CD4-positive, alpha-beta T cell (primary cell): ENCODE measurements around the gene IL22RA2. TPM values are rescaled to one million over a fixed set of nuclear protein-coding genes. Genes with fewer than 3 reads are reported as not detected.

Source experiments
- ATAC-seq: fragments of 200-7000 bp; cut with Tn5 transposase; one replicate; pipeline ENCODE4 v1.10.0; 2022; ENCODE audit warnings: mild to moderate bottlenecking; ENCODE audit not compliant: poor library complexity
- CTCF ChIA-PET: fragments of 350-600 bp; sonication (Branson Sonifier 250); formaldehyde crosslinking; loops from one replicate; lab custom pipeline; 2021; ENCODE audit warnings: antibody characterized with exemption, inconsistent platforms; lab: Charles Lee
- POLR2A ChIA-PET: fragments of 350-600 bp; sonication (Branson Sonifier 250); formaldehyde crosslinking; loops from one replicate; lab custom pipeline; 2021; ENCODE audit warnings: antibody characterized with exemption, inconsistent platforms; lab: Charles Lee
- DNase-seq, 14 experiments: peaks; one replicate each; pipeline ENCODE4 v3.0.0-alpha.2; 2013 to 2020; ENCODE audit warnings: mixed read lengths in 2 of 14
- H3K27ac ChIP-seq, 2 donors: one replicate each; pipeline versions ENCODE4 v1.5.1 to v1.7.0; 2013; ENCODE audit warnings: low read length in 2 of 2, low read depth in 1 of 2, mild to moderate bottlenecking in 1 of 2
- H3K27me3 ChIP-seq, 2 experiments: 1 replicate in 1 of 2; 2 replicates in 1 of 2; pipeline versions ENCODE4 v1.6.1 to v1.7.0; 2013; ENCODE audit warnings: low read length in 2 of 2, control low read depth in 1 of 2, mild to moderate bottlenecking in 1 of 2, moderate library complexity in 1 of 2; ENCODE audit not compliant: insufficient read depth in 2 of 2, control insufficient read depth in 1 of 2
- H3K36me3 ChIP-seq: one replicate; pipeline ENCODE4 v1.6.1; 2013; ENCODE audit warnings: low read length, control low read depth; ENCODE audit not compliant: insufficient read depth
- H3K4me1 ChIP-seq: one replicate; pipeline ENCODE4 v1.6.1; 2013; ENCODE audit warnings: low read length, control low read depth; ENCODE audit not compliant: insufficient read depth
- H3K4me3 ChIP-seq: one replicate; pipeline ENCODE4 v1.5.1; 2013; ENCODE audit warnings: mild to moderate bottlenecking, low read length, moderate library complexity
- H3K9me3 ChIP-seq, 2 experiments: 1 replicate in 1 of 2; 2 replicates in 1 of 2; pipeline versions ENCODE4 v1.6.1 to v1.7.0; 2013; ENCODE audit warnings: low read length in 2 of 2, mild to moderate bottlenecking in 2 of 2, control low read depth in 1 of 2, moderate library complexity in 1 of 2; ENCODE audit not compliant: control insufficient read depth in 1 of 2, insufficient read depth in 1 of 2
- H3K27ac Mint-ChIP-seq: one replicate; pipeline ENCODE4 v1.8.0; 2020; ENCODE audit warnings: mixed read lengths
- H3K27me3 Mint-ChIP-seq: one replicate; pipeline ENCODE4 v1.8.0; 2021; ENCODE audit warnings: mixed read lengths
- H3K36me3 Mint-ChIP-seq: one replicate; pipeline ENCODE4 v1.8.0; 2021; ENCODE audit warnings: low read depth, mixed read lengths
- H3K4me1 Mint-ChIP-seq: one replicate; pipeline ENCODE4 v1.8.0; 2021; ENCODE audit warnings: low read depth, mixed read lengths
- H3K4me3 Mint-ChIP-seq: one replicate; pipeline ENCODE4 v1.8.0; 2020; ENCODE audit warnings: mild to moderate bottlenecking, mixed read lengths
- H3K9me3 Mint-ChIP-seq: one replicate; pipeline ENCODE4 v1.8.0; 2020; ENCODE audit warnings: mixed read lengths
- intact Hi-C, 2 experiments: fragments of 100-400 bp; cut with DNase I in 1 of 2; cut with micrococcal nuclease in 1 of 2; formaldehyde crosslinking; loops; one replicate each; pipeline versions ENCODE4 v1.15.1 to v1.9.0; 2023 to 2025; cut with DNase I, micrococcal nuclease
- total RNA-seq, 174 experiments: library from RNA in 2 of 174; stranded (reverse) in 2 of 174; gene quantifications; one replicate each; pipeline ENCODE4 v1.2.3 and lab custom pipeline; 2021 to 2026
- TF ChIP-seq, protein P1 (sequence below): fragments of 200-600 bp; IDR thresholded peaks from one replicate; pipeline ENCODE4 v1.8.0; 2022; ENCODE audit warnings: antibody characterized with exemption, mild to moderate bottlenecking

IL22RA2 gene
- total RNA-seq, 2 experiments from 2014 or later: not detected

DNA sequence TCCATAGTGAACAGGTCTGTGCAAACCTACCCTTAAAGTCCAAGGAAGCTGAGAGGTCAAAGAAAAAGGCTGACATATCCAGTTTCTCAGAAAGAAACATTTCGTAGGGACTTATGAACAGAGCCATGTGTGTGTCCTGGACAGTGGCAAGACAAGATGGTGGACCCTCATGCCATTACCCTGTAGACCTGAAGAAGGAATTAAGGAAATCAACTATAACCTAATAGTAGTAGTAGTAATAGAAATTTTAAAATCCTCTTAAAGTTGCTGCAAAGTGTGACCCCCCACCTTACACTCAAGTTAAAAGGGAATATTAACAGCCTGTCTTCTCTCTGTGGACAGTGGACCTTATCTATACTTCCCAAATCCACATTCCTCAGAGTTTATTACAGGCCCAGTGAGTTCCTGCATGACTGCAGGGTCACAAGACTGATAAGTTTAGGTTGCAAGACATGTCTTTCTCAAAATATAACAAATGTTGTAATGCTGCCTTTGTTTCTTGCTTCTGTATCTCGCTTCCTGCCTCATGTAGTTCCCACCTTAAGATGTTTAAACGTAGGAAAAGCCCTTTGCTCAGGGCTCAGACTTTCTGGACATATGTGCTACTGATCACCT, 10.6 kb downstream of the IL22RA2 start:
- intact Hi-C loops: no loop called here
- Histone ChIP-seq H3K4me3 (no peak overlapping the region), H3K27me3 (no peaks in the 10 kb centered on the region), H3K36me3 (no peaks in the 10 kb centered on the region), H3K4me1 (peaks cover 21% of the 10 kb centered on the region), H3K9me3 (peaks cover 5 to 10% of the 10 kb centered on the region in 2 experiments), H3K27ac (no peak overlapping the region)
- H3K27me3 Mint-ChIP-seq: peaks cover 37% of the 10 kb centered on the region
- H3K4me3 Mint-ChIP-seq: no peak overlapping the region
- TF ChIP-seq, protein P1, sequence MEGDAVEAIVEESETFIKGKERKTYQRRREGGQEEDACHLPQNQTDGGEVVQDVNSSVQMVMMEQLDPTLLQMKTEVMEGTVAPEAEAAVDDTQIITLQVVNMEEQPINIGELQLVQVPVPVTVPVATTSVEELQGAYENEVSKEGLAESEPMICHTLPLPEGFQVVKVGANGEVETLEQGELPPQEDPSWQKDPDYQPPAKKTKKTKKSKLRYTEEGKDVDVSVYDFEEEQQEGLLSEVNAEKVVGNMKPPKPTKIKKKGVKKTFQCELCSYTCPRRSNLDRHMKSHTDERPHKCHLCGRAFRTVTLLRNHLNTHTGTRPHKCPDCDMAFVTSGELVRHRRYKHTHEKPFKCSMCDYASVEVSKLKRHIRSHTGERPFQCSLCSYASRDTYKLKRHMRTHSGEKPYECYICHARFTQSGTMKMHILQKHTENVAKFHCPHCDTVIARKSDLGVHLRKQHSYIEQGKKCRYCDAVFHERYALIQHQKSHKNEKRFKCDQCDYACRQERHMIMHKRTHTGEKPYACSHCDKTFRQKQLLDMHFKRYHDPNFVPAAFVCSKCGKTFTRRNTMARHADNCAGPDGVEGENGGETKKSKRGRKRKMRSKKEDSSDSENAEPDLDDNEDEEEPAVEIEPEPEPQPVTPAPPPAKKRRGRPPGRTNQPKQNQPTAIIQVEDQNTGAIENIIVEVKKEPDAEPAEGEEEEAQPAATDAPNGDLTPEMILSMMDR: no peak
- no peaks in the 10 kb centered on the region for H3K36me3 Mint-ChIP-seq
- DNase-seq (no peak), ATAC-seq (no peak)
- CTCF ChIA-PET: no interaction called here
- H3K4me1 Mint-ChIP-seq: peaks cover 24% of the 10 kb centered on the region
- no peak overlapping the region for H3K27ac Mint-ChIP-seq
- H3K9me3 Mint-ChIP-seq: peaks cover 2% of the 10 kb centered on the region
- POLR2A ChIA-PET: no interaction called here

DNA sequence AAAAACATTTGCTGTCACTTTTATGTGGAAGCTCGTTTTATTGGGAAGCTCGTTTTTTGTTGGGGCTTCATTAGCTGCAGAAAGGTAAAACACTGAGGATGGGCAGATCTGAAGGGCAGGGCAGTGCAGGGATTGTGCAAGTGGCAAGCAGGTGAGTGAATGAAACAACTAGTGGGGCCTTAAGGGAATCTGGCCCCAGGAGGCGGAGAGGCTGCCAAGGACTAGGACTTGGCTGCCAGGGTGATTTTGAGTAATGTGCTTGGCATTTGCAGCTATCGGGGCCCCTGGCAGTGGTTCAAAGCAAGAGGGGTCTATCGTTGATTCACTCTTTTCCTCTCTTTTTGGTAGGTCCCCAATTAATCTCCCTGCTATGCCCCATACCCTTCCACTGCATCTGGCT, 11.5 kb downstream of the IL22RA2 start:
- no peak overlapping the region for H3K4me3 ChIP-seq
- Mint-ChIP-seq H3K27ac (no peak overlapping the region), H3K27me3 (peaks cover 40% of the 10 kb centered on the region), H3K4me1 (peaks cover 24% of the 10 kb centered on the region), H3K9me3 (no peaks in the 10 kb centered on the region), H3K4me3 (no peak overlapping the region), H3K36me3 (no peaks in the 10 kb centered on the region)
- ATAC-seq (no peak), DNase-seq (no peak)
- H3K9me3 ChIP-seq: peaks cover 5 to 10% of the 10 kb centered on the region in 2 experiments
- POLR2A ChIA-PET: interaction anchor here (0.6 kb wide), 1 partner anchor 28 kb away, joined by 3 read pairs; no protein-coding TSS in a partner anchor
- intact Hi-C loops: no loop called here
- no peak overlapping the region for H3K27ac ChIP-seq
- TF ChIP-seq, protein P1: no peak
- H3K36me3 ChIP-seq: no peaks in the 10 kb centered on the region
- H3K4me1 ChIP-seq: peaks cover 21% of the 10 kb centered on the region
- H3K27me3 ChIP-seq: no peaks in the 10 kb centered on the region
- CTCF ChIA-PET: no interaction called here

DNA sequence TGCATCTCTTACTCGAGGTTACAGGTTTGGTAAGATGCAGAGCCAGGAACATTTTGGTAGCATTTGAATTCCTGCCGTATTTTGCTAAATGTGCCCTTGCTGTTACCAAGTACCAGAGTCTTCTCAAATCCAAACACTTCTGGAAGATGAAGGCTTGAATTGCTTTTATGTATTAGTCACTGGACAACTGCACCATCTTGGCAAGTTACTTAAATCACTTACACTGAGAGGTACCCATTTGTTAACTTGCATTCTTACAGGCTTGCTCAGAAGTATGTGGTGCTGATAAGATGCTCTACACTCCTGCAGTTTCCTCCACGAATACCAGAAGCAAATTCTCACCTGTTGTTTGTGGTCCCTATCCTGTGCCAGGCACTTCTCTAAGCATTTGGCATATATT, 12.7 kb downstream of the IL22RA2 start:
- Histone ChIP-seq H3K36me3 (no peaks in the 10 kb centered on the region), H3K27ac (no peak overlapping the region), H3K4me1 (peaks cover 25% of the 10 kb centered on the region), H3K27me3 (no peaks in the 10 kb centered on the region), H3K4me3 (no peak overlapping the region), H3K9me3 (peaks cover 5 to 10% of the 10 kb centered on the region in 2 experiments)
- H3K27ac Mint-ChIP-seq: no peak overlapping the region
- ChIA-PET CTCF (no interaction called here), POLR2A (no interaction called here)
- H3K27me3 Mint-ChIP-seq: peaks cover 40% of the 10 kb centered on the region
- no peaks in the 10 kb centered on the region for H3K9me3 Mint-ChIP-seq
- TF ChIP-seq, protein P1: no peak
- H3K4me1 Mint-ChIP-seq: peaks cover 25% of the 10 kb centered on the region
- no peaks in the 10 kb centered on the region for H3K36me3 Mint-ChIP-seq
- DNase-seq: no peak
- intact Hi-C loops: no loop called here
- H3K4me3 Mint-ChIP-seq: no peak overlapping the region
- ATAC-seq: no peak
